ENCODE results near the gene LIMK2.
A peak's percentile ranks its signal among the peaks of the same experiment; 100 is the strongest.
"Not testable (repeated sequence)": the region's sequence is repeated elsewhere in the genome, so short reads cannot be mapped to it uniquely, and the experiment has no call there.

Gene LIMK2

DNA sequence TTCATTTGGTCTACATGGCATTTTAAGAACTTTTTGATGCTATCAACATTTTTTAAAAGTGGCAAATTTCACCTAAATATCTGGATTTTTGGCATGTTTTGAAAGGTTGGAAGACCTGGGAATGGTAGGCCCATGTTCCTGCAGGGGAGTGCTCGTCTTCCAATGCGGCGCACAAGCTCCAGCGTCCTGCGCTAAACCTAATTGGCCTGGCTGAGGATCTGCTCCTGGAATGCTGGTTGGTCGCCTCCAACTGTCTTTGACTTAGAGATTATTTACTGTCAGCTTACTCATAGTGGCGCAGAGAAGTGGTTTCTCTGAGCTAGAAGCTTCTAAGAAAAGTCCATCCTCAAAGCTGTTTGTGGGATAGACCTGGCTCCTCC lies 626 bp upstream of the LIMK2 start:
- DNase-seq (ENCODE audit: low spot score): no peak

- peak; percentile 14 for DNase-seq (ENCODE audit: low spot score)
These were observed 908 bp downstream of the LIMK2 start for GRCh38 chr22:31212783-31213629.

DNA sequence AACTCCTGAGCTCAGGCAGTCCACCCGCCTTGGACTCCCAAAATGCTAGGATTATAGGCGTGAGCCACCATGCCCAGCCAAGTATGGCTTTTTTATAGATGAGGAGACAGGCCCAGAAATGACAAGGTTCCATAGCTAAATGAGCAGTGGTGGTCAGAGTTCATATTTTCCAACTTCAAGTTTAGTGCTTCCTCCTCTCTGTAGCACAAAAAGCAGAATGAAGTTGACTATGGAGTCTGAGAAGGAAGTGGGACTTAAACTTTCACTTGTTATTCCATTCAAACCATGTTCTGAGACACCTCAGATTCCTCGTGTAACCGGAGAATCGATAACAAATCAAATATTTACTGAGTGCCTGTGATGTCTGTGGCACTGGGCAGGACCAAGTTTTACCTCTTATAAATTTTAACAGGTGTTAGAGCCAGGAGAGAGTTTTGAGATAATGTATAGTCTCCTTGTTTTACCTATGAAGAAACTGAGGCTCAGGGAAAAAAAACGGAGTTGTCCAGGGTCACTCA lies 3.0 kb downstream of the LIMK2 start:
- no peak for DNase-seq (ENCODE audit: low spot score)

DNA sequence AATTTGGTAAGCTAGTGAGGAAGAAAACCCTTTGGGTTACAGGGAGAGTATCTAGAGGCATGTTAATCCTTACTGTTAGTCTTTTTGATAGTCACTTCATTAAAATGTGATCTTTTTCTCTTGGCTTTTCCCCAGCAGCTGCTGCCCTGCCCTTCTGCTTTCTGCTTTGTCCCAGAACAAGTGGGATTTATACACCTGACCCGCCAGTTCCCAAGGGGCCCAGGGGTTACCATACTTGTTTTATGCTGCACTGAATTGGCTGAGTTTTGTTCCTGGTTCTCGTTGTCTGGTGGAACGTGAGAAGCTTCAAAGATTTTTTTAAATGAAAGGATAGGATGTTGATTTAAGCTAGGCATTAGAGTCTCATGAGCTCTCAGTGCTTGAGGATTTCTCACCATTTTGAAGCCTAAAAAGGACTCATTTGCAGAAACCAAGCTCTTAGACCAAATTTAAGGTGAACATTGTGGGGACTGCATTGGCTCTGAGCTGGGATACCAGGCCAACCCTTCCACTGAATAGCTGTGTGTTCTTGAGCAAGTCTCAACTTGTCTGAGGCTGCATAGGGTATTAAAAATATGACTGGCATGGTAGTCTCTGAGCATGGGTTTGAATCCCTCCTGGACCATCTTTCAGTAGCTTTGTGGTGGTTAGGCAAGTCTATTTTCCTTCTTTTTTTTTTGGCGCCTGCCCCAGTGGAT lies 6.6 kb downstream of the LIMK2 start:
- DNase-seq (ENCODE audit: low spot score): no peak

DNA sequence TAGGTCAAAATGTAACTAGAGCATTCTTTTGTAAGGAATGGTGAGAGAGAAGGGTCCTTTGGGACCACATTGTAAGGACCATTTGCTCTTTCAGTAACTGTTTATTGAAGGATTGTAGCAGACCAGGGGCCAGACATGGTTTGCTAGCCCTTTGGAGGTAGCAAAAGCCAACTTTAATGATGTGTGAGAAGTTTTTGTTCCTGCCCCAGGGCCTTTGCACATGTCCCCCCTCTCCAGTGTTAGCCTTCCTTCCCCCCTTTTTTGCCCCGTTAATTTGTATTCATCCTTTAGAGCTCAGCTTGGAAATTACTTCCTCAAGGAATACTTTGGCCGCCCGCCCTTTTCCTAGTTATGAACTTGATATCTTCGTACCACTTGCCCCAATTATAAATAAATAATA lies 9.0 kb downstream of the LIMK2 start:
- DNase-seq (ENCODE audit: low spot score): no peak

DNA sequence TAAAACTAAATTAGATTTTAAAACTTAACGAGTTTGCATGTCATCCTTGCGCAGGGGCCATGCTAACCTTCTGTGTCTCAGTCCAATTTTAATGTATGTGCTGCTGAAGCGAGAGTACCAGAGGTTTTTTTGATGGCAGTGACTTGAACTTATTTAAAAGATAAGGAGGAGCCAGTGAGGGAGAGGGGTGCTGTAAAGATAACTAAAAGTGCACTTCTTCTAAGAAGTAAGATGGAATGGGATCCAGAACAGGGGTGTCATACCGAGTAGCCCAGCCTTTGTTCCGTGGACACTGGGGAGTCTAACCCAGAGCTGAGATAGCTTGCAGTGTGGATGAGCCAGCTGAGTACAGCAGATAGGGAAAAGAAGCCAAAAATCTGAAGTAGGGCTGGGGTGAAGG lies 10.6 kb downstream of the LIMK2 start:
- DNase-seq (ENCODE audit: low spot score): no peak

- no peak for DNase-seq (ENCODE audit: low spot score)
These were observed 11.7 kb downstream of the LIMK2 start for GRCh38 chr22:31223786-31224191.

GRCh38 chr22:31224691-31225090 lies 12.6 kb downstream of the LIMK2 start:
- not testable (repeated sequence) for DNase-seq (ENCODE audit: low spot score)

- DNase-seq (ENCODE audit: low spot score): no peak
These were observed 15.1 kb downstream of the LIMK2 start for GRCh38 chr22:31227186-31227585.

DNA sequence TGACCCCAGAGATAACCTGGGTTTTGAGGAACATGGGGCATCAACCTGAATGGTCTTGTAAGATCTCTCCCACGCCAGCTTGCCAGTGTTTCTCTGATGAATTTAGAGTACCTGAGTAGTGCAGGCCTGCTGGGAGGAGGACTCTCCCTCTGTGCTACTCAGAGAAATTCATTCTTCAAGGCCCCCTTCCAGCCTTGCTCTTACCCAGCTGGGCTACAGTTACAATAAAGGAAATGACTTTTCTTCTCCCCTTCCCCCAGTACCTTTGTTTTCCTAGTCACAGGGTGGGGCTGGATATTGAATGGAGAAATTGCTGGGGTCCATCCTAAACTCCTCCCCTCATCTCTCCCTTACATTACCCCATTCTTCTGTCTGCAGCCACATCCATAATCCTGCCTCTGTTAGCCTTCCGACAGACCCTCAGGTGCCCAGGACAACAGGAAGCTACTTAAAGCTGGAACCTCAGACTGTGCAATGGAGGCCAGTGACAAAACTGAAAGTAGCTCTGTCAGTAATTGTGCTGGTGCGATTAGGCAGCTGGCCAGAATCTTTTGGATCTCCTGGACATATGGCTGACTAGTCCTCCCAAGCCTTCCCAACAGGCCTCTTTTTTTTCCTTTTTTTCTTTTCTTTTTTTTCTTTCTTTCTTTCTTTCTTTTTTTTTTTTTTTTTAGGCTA lies 17.4 kb downstream of the LIMK2 start:
- no peak for DNase-seq (ENCODE audit: low spot score)

GRCh38 chr22:31230155-31230870 lies 18.2 kb downstream of the LIMK2 start:
- DNase-seq (ENCODE audit: low spot score): no peak

- DNase-seq (ENCODE audit: low spot score): peak; percentile 54
These were observed 18.9 kb downstream of the LIMK2 start for GRCh38 chr22:31230871-31231621.

DNA sequence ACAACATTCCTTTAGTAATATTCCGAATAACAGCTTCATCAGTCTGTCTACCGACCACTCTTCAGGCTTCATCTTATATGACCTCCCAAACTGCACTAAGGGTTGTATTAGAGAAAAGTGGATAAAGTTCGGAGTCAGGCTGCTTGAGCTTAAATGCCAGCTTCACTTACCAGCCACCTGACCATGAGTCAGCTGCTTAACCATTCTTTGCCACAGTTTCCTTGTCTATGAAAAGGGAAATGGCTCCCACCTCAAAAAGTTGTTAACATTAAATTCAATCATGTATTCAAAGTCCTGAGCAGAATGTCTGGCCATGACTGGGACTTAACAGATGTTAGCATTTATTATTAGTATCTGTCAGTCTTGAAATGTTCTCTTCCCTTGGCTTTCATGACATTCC lies 20.9 kb downstream of the LIMK2 start:
- DNase-seq (ENCODE audit: low spot score): no peak

DNA sequence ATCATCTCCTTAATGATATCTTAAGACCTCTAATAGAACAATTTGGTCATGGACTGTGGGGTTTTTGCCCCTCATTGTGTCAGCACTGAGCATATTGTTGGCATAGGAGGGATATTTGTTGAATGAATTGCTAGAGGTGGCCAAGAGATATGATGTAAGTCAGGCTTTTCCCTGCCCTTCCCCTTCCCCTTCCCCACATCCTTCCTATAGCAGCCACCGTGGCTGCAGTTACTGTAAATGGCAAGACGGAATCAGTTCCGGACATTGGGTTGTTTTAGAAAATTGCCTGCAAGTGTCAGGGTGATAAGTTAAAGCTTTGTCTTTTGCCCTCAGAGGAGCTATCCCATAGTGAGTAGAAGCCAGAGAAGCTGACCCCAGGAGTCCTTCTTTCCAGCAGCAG lies 23.0 kb downstream of the LIMK2 start:
- DNase-seq (ENCODE audit: low spot score): no peak

DNA sequence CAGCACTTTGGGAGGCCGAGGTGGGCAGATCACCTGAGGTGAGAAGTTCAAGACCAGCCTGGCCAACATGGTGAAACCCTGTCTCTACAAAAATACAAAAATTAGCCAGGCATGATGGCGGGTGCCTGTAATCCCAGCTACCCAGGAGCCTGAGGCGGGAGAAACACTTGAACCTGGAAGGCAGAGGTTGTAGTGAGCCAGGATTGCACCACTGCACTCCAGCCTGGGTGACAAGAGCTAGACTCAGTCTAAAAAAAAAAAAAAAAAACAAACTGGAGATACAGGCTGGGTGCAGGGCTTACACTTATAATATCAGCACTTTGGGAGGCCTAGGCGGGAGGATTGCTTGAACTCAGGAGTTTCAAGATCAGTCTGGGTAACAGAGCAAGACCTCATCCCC lies 23.9 kb downstream of the LIMK2 start:
- DNase-seq (ENCODE audit: low spot score): not testable (repeated sequence)

DNA sequence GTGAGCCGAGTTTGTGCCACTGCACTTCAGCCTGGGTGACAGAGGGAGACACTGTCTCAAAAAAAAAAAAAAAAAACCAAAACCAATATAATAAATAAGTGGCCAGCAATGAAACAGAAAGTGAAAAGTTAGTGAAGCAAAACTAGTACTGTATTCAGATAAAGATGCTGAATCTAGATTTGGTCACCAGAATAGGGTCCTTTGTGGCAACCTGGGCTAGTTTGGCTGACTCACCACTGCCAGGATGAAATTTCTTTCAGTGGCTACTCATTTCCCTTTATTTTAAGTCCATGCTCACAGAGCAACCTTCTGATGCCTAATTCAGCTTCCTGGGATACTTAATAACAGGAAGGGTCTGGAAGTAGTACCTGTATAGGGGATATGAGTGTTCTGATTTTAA lies 26.0 kb downstream of the LIMK2 start:
- no peak for DNase-seq (ENCODE audit: low spot score)

DNA sequence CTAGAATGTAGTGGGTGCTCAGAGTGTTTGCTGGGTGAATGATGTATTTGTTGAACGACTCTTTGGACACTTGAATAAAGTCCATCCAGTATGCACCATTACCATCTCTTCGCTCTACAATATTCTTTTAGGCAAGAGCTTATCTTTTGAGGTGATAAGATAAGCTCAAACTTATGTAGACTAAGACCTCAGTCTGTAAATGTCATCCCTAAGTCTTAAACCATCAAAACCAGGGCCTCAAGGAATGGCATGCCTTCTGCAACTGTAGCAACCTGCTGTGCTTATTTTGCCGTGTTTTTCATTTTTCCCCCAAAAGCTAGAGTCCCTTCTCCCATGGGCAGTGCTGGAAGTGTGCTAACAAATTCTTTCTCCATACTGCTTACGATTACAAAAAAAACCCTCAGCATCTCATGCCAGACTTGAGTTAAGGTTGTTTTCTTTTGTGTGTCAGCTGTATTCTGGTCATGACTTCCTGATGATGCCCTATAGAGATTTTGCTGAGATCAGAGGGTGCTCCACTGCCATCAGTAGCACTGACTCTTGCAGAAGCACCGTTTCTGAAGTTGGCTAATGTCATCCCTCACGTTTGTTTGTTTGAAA lies 27.8 kb downstream of the LIMK2 start:
- DNase-seq (ENCODE audit: low spot score): no peak

DNA sequence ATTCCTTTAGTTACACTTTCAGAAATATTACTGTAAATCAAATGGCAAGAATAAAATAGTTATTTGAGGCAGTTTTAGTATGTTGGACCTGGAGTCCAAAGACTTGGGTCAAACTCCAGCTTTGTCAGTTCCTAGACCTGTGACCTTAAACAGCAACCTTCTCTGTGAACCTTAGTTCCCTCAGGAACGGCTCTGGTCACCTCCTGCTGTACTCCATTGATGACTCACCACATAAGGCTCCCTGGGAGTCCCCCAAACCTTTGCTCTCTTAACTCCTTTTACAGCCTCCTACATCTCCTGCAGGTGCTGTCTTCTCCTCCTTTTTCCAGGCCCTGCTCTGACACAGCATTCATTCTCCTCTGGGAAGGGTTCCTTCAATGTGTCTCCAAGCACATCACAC lies 29.1 kb downstream of the LIMK2 start:
- DNase-seq (ENCODE audit: low spot score): no peak

GRCh38 chr22:31241936-31242335 lies 29.8 kb downstream of the LIMK2 start:
- DNase-seq (ENCODE audit: low spot score): peak; percentile 51

DNA sequence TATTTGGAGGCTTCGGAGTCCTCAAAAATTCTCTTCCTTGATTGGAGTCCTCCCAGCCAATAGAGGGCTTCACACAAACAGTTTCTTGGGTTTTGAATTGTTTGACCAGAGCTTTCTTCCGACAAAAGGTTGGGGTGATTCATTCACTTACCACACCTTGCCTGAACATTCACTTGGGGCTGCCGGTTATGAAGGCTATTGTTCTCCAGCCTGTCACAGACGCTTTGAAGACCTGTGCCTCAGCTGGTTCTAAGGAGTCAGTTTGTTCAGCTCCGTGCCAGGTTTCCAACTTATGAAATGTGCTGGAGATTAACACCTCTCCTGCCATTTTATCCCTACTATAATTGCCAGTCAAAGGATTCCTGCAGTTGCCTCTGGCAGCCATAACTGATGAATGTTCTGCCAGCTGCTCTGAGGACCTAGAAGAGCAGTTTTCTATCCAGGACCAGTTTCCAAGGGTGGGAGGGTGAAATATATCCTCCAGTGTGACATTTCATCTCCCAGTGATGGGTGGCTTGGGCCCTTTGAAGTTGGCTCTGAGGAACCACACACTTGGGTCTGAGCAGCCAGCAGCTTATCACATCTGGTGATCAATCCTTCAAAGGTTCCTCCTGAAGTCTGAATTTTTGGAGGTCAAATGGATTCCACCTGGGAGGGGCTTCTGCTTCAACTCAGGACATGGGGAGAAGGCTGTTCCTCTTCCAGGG lies 31.4 kb downstream of the LIMK2 start:
- DNase-seq (ENCODE audit: low spot score): no peak
